ENCODE data around the gene MROH7.

DNA sequence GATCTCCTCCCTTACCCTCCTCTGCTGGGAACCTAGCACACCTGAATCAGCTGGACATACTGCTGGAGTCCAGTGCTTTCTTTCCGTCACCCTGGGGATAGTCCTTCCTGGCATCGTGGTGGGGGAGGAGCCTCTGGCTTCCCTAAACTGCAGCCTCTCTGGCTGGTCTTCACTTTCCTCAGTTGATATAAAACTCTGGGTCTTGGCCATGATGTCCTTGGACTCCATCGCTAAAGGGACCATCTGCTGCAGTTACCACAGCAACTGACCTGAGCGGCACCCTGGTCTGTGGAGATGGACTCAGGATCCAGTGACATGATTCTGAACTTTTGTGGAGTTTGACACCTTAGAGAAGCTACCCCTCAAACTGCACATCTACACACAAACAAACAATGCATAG lies 99.9 kb downstream of the MROH7 start:
- TF ChIP-seq MAX (IDR thresholded peaks at IDR 0.05): no peak
- no peak for TF ChIP-seq CTCF (IDR thresholded peaks at IDR 0.05; ENCODE audit: low read depth, low read length, missing input control)
- TF ChIP-seq RXRA (IDR thresholded peaks at IDR 0.05): no peak
- TF ChIP-seq ZBTB33 (IDR thresholded peaks at IDR 0.05): no peak
- TF ChIP-seq RAD21 (IDR thresholded peaks at IDR 0.05): no peak
- no peak for TF ChIP-seq TAF1 (conservative IDR thresholded peaks at IDR 0.05)
- TF ChIP-seq JUND (IDR thresholded peaks at IDR 0.05): no peak
- no peak for TF ChIP-seq FOXA1 (IDR thresholded peaks at IDR 0.05)
- no peak for TF ChIP-seq ATF3 (IDR thresholded peaks at IDR 0.05)

All from liver (tissue), 3 donors.